ENCODE data around the gene TRAFD1.

Gene TRAFD1

DNA sequence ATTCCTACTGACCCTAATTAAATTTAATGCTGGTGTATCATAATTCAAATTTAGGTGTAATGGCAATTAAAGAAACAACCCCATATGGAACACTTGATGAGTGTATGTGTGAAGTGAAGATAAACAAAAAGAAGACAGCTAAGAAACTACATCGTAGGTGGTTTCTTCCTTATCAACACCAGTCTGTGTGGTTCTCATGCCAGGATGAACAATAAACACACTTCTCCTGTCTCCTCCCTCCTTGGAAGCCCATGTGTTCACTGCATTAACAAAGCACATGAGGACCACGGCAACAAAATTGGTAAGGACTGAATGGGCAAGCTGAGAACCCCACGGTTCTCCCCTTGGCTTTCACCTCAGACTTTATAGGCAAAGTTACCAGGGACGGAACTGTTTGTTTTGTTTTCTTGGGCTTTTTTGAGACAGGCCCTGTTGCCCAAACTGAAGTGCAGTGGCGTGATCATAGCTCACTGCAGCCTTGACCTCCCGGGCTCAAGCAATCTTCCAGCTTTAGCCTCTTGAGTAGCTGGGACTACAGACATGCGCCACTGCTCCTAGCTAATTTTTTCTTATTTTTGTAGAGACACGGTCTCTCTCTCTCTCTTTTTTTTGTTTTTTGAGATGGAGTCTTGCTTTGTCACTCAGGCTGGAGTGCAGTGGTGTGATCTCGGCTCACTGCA is 71.0 kb downstream of the TRAFD1 start:
- no peaks in the 10 kb centered on the region for H3K9me3 ChIP-seq (ENCODE audit: low read length)
- no peak overlapping the region for H3K9ac ChIP-seq (ENCODE audit: low read length)
- H3K27ac ChIP-seq (ENCODE audit: low read depth, low read length): no peak overlapping the region
- no peaks in the 10 kb centered on the region for H3K4me1 ChIP-seq (ENCODE audit: insufficient read depth, low read length)
- H3K4me3 ChIP-seq (ENCODE audit: low read depth in 1 of 2, low read length in 2 of 2): no peak overlapping the region
- peaks cover 63% of the 10 kb centered on the region for H3K36me3 ChIP-seq (ENCODE audit: insufficient read depth, low read length)
- H3K27me3 ChIP-seq (ENCODE audit: control insufficient read depth in 1 of 2, insufficient read depth in 2 of 2, low read length in 2 of 2): no peaks in the 10 kb centered on the region

DNA sequence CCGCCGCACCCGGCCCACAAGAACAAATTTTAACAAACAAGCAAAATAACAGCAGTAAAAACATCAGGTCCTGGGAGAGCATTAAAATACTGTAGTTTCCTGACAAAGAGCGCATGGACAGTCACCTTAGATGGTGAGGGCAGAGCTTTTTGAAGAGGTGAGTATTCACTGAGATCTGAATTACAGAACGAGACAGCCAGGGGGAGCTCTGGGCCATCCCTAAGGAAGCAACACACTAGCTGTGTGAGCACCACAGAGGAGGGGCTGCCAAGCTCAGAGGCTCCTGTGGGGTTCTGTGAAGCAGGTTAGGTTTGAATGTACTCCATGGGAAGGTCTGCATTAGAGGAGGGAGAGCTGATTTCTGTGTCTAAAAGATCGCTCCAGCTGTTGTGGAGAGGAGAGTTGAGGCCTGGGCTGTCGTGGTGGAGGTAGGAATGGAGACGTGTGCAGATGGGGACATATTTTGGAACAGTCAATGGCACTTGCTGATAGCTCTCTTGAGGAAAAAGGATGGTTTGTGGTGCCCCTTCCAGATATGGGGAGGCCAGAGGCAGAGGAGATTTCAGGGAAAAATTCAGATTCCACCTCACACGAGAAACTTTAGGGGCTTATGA is 72.9 kb downstream of the TRAFD1 start:
- no peak overlapping the region for H3K9ac ChIP-seq (ENCODE audit: low read length)
- no peak overlapping the region for H3K27ac ChIP-seq (ENCODE audit: low read depth, low read length)
- no peaks in the 10 kb centered on the region for H3K9me3 ChIP-seq (ENCODE audit: low read length)
- H3K4me3 ChIP-seq (ENCODE audit: low read depth in 1 of 2, low read length in 2 of 2): no peak overlapping the region
- H3K4me1 ChIP-seq (ENCODE audit: insufficient read depth, low read length): no peaks in the 10 kb centered on the region
- H3K36me3 ChIP-seq (ENCODE audit: insufficient read depth, low read length): peaks cover 55% of the 10 kb centered on the region
- H3K27me3 ChIP-seq (ENCODE audit: control insufficient read depth in 1 of 2, insufficient read depth in 2 of 2, low read length in 2 of 2): no peaks in the 10 kb centered on the region

DNA sequence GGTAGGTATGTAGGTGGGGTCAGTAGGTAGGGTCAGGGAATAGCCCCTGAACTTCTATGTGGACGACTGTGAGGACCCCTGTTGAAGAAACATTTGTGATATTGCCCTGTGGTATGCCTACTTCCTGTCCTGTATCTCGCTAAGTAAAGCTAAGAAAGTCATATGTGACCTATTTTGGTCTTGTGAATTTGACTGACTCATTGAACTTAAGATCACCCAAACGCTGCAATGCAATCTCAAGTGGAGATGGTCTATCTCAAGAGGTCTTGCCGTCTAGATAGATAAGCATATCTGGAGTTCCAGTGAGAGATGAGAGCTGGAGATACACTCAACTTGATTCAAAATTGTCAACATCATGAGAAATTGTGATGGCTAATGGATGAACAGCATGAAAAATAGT is 73.8 kb downstream of the TRAFD1 start:
- Histone ChIP-seq H3K36me3 (ENCODE audit: insufficient read depth, low read length) (peaks cover 51% of the 10 kb centered on the region), H3K4me3 (ENCODE audit: low read depth in 1 of 2, low read length in 2 of 2) (no peak overlapping the region), H3K27me3 (ENCODE audit: control insufficient read depth in 1 of 2, insufficient read depth in 2 of 2, low read length in 2 of 2) (no peaks in the 10 kb centered on the region), H3K9ac (ENCODE audit: low read length) (no peak overlapping the region), H3K27ac (ENCODE audit: low read depth, low read length) (no peak overlapping the region), H3K9me3 (ENCODE audit: low read length) (no peaks in the 10 kb centered on the region), H3K4me1 (ENCODE audit: insufficient read depth, low read length) (no peaks in the 10 kb centered on the region)
